ENCODE data around the gene SORCS2.

Gene SORCS2

GRCh38 chr4:7553280-7553679 lies 360.9 kb downstream of the SORCS2 start:
- TF ChIP-seq, protein P1, sequence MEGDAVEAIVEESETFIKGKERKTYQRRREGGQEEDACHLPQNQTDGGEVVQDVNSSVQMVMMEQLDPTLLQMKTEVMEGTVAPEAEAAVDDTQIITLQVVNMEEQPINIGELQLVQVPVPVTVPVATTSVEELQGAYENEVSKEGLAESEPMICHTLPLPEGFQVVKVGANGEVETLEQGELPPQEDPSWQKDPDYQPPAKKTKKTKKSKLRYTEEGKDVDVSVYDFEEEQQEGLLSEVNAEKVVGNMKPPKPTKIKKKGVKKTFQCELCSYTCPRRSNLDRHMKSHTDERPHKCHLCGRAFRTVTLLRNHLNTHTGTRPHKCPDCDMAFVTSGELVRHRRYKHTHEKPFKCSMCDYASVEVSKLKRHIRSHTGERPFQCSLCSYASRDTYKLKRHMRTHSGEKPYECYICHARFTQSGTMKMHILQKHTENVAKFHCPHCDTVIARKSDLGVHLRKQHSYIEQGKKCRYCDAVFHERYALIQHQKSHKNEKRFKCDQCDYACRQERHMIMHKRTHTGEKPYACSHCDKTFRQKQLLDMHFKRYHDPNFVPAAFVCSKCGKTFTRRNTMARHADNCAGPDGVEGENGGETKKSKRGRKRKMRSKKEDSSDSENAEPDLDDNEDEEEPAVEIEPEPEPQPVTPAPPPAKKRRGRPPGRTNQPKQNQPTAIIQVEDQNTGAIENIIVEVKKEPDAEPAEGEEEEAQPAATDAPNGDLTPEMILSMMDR (conservative IDR thresholded peaks at IDR 0.05), result no peak
- no peak overlapping the region for H3K27ac ChIP-seq

GRCh38 chr4:7554905-7555304 lies 362.6 kb downstream of the SORCS2 start:
- TF ChIP-seq, protein P1 (conservative IDR thresholded peaks at IDR 0.05), result peak; percentile 63
- no peak overlapping the region for H3K27ac ChIP-seq

- TF ChIP-seq, protein P1 (conservative IDR thresholded peaks at IDR 0.05), result no peak
- no peak overlapping the region for H3K27ac ChIP-seq
Measured at GRCh38 chr4:7556558-7556957, 364.2 kb downstream of the SORCS2 start.

- TF ChIP-seq, protein P1 (conservative IDR thresholded peaks at IDR 0.05), result no peak
- H3K27ac ChIP-seq, result no peak overlapping the region
Measured at GRCh38 chr4:7557456-7557855, 365.1 kb downstream of the SORCS2 start.

DNA sequence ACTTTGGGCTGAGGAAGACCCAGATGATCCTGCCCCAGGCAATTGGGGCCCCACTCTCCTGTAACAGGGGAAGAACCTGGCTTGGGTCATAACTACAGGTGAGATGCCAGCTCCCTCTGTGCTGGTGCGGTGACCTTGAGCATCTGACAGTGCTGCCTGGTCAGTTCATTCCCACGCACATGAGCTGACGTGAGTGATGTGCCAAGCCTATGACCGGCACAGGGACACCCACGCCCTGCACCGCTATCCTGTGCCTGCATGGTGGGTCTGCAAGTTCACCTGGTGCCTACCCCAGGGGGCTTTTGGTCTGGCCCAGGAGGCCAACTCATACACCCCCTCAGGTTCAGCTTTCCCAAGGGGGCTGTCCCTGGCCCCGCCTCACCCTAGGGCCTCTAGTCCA lies 366.1 kb downstream of the SORCS2 start:
- H3K27ac ChIP-seq, result no peak overlapping the region

DNA sequence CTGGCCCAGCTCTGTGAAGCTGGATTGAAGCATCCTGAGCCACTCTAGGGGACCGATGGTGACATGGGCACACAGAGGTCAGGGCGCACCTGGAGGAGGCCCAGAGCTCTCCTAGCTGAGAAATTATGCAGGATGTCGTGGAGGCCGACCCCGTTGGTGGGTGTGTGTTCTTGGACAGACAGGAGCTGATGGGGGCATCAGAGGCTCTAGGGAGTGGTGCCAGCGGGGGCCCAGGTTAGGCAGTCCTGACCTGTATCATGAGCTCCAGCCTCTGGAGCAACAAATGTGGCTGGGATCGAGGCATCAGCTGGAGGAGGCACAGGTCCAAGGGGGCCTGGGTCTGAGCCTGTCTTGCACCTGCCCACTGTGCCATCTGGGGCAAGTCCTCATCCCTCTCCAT lies 367.0 kb downstream of the SORCS2 start:
- TF ChIP-seq, protein P1 (conservative IDR thresholded peaks at IDR 0.05), result no peak
- H3K27ac ChIP-seq, result peak overlapping the region; percentile 24; the same call in 1 of the 2 replicates

More for the DNA sequence above, 366.1 kb downstream of the SORCS2 start:
- TF ChIP-seq, protein P1 (conservative IDR thresholded peaks at IDR 0.05), result no peak

GRCh38 chr4:7559741-7560395 lies 367.5 kb downstream of the SORCS2 start:
- H3K27ac ChIP-seq, result peak overlapping the region; percentile 24; the same call in 1 of the 2 replicates
- TF ChIP-seq, protein P1 (conservative IDR thresholded peaks at IDR 0.05), result no peak
